AG09319 (cell line): ENCODE data around the gene BLID.

Source experiments
- DNase-seq: peaks from one replicate; pipeline ENCODE4 v3.0.0-alpha.2; 2010; ENCODE audit warnings: low read depth; ENCODE audit errors: extremely low read depth
- TF ChIP-seq, protein P1 (sequence below): IDR thresholded peaks from 2 replicates; pipeline ENCODE4 v1.5.1; 2011; ENCODE audit warnings: low read depth, mild to moderate bottlenecking, inconsistent platforms, low read length, moderate library complexity

BLID gene

DNA sequence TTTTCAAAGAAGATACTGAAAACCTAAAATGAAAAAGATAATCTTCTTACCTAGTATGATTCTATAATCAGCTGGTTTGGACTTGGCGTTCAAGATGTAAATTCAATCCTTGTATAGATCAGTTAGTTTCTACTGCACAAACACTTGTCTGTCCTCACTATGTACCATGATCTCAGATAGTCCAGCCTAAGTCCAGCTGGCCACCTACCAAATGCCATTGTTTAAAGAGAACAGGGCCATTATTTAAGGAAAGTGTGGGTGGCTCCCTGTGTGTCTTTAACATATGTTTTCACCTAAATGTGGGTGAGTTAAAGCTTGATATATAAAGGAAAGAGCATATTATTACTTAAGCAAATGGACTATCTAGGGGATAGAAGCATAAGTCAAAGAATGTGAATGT lies 38.6 kb downstream of the BLID start:
- DNase-seq = no peak
- TF ChIP-seq, protein P1, sequence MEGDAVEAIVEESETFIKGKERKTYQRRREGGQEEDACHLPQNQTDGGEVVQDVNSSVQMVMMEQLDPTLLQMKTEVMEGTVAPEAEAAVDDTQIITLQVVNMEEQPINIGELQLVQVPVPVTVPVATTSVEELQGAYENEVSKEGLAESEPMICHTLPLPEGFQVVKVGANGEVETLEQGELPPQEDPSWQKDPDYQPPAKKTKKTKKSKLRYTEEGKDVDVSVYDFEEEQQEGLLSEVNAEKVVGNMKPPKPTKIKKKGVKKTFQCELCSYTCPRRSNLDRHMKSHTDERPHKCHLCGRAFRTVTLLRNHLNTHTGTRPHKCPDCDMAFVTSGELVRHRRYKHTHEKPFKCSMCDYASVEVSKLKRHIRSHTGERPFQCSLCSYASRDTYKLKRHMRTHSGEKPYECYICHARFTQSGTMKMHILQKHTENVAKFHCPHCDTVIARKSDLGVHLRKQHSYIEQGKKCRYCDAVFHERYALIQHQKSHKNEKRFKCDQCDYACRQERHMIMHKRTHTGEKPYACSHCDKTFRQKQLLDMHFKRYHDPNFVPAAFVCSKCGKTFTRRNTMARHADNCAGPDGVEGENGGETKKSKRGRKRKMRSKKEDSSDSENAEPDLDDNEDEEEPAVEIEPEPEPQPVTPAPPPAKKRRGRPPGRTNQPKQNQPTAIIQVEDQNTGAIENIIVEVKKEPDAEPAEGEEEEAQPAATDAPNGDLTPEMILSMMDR = no peak

DNA sequence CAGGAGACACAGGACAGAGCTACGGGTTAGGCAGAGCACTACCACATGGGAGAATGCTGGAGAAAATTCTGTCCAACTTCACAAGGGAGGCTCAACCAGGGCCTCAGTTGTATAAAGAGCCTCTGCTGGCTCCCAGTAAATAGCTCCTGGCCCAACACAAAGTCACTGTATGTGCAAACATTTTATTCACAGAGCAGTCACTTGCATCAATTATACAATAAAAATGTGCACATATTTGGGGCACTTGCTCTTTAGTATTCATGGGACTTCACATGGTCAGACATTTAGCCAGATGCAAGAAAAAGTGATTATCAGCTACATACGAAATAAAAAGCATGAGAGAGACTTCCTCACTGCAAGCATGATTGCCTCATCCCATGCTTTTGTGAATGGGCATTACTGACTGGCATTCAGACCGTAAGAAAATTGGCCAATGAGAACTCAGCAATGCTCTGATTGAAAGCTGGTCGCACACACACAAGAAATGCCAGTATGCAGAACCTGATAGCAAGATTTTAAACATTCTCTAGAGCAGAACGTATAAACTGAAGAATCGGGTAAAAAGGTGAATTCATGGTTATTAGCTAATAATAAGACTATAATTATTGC lies 39.4 kb downstream of the BLID start:
- TF ChIP-seq, protein P1 = no peak
- DNase-seq = no peak

DNA sequence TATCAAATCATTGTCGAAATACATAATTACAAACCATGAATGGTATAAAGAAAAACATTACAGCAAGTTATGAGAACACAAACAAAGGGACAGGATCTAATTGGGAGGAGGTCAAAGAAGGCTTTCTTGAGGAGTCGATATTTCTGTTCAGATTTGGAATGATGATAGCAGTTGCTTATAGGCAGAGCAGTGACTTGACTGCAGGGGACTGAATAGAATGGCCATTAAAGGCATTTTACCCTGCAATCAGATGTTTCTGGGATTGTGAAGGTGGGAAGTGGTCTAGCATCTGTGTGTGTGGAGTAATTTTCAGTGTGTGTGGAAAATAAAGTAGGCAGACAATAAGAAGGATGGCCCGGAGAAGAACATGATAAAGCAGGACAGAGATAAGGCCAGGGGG lies 41.0 kb downstream of the BLID start:
- TF ChIP-seq, protein P1 = no peak

DNA sequence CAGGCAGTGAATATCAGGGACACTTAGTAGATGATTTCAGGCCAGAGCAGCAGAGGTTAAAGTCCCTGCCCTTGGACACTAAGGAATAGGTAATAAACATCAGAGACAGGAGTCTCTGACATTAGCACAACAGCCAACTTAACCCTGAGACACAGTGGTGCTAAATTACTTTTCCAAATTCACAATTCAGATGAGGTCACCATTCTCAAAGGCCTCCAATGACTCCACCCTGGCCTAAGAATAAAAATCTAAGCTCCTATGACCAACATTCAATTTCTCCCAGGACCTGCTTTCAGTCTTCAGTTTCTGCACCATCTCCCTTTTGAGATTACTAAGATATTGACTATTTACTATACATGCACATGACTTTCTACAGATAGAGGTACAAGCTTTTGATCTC lies 42.0 kb downstream of the BLID start:
- TF ChIP-seq, protein P1 = no peak
- no peak for DNase-seq

More for the DNA sequence above, 41.0 kb downstream of the BLID start:
- no peak for DNase-seq

DNA sequence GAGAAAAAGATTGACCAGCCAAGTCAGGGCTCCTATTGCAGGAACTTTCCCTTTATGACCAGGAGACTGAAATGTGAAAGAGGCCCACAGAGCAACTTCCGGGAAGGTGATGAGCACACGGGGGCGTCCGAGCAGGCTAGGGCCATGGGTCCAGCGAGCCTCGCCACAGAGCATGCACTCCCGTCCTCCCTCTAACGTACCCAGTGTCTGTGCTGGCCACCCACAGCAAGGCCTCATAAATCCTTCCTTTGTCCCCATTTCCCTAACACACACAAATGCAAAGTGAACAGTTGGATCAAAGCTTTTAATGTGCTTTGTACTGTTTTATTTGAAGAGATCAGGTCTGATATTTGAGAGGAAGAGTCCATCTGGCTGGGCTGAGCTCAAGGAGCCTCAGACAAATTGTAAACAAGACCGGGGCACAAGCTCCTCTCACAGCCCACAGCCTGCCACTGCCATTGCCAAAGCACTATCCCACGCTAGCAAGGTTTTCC lies 44.3 kb downstream of the BLID start:
- no peak for DNase-seq
- TF ChIP-seq, protein P1 = no peak; the same call in 1 of the 2 replicates

DNA sequence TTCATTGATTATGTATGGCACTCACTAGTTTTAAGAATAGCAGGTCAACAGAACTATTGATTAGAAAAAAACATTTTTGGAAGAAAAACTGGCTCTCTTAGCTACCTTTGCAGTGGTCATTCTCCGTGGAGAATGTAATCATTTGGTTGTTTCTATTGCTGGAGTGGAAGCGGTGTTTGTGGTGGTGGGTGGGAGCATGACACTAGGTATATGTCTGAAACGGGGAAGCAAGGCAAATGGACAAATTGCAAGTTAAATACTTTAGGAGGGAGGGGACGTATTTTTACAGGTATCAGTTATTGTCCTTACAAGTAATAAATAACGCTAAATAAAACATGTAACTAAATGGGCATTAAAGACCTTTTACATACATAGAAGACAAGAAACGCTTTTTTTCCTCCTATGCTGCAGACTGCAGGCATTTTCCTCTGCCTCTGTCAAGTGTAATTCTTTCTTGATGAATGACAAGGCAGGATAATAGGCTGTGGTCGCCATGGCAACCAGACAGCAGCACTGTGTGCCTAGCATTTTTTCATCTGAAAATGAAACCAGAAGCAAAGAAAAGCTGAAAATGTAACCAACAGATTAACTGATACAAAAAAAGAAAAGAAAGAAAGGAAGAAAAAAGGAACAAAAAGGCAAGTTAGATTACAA lies 46.2 kb downstream of the BLID start:
- TF ChIP-seq, protein P1 = no peak
- no peak for DNase-seq

DNA sequence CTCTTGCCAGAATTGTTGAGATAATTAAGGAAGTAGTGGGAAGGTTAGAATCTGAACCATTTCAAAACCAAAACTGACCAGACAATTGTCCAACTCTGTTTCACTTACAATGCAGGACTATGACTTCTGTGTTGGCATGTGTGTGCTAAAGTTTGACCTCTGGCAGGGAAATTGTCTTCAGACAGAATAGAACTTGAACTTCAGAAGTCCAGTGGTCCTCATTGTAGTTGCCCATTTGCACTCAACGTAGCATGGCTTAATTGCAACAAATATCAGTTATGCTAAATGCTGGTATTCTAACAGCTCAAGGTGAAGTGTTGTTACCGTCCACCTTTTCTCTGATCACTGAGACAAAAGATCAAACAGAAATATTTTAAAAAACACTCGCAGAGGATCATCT lies 47.2 kb downstream of the BLID start:
- TF ChIP-seq, protein P1 = no peak
- DNase-seq = no peak
